IMR-90 (cell line): Measurements from ENCODE around the gene ZNF526. TPM values are rescaled to one million over a fixed set of nuclear protein-coding genes. Genes with fewer than 3 reads are reported as not detected.

Experiments used
- ATAC-seq: fragments of 200-7000 bp; cut with Tn5 transposase; 2 replicates; pipeline ENCODE4 v1.9.1; 2020; ENCODE audit warnings: low read depth, mild to moderate bottlenecking, moderate library complexity
- BruUV-seq: library from RNA; stranded (reverse); fragments of 400-500 nt; replicated peaks from 2 replicates; lab custom pipeline; 2021; lab: Mats Ljungman, UMichigan
- CTCF ChIA-PET: fragments of 300-600 bp; formaldehyde crosslinking; extraction: SDS; loops from one replicate; lab custom pipeline; 2021; ENCODE audit warnings: antibody characterized with exemption; lab: Yijun Ruan, JAX
- POLR2A ChIA-PET: fragments of 300-600 bp; sonication (Branson Sonifier 250); formaldehyde crosslinking; loops from one replicate; lab custom pipeline; 2022; ENCODE audit warnings: antibody characterized with exemption; ENCODE audit not compliant: unreplicated experiment; lab: Charles Lee
- DNase-seq: peaks from one replicate; pipeline ENCODE4 v3.0.0; 2013
- H2AFZ ChIP-seq: replicated peaks from 2 replicates; pipeline ENCODE3; 2013; ENCODE audit warnings: low read length, mild to moderate bottlenecking; ENCODE audit not compliant: poor library complexity
- H2AK5ac ChIP-seq: 2 replicates; pipeline ENCODE4 v1.6.1; 2013; ENCODE audit warnings: low read depth, low read length, inconsistent platforms
- H2AK9ac ChIP-seq: replicated peaks from 2 replicates; pipeline ENCODE3; 2013; ENCODE audit warnings: mild to moderate bottlenecking, low read depth, low read length, moderate library complexity; ENCODE audit not compliant: poor library complexity
- H2BK120ac ChIP-seq: 2 replicates; pipeline ENCODE4 v1.6.1; 2013; ENCODE audit warnings: low read depth, low read length, inconsistent platforms
- H2BK15ac ChIP-seq: 3 replicates; pipeline ENCODE4 v1.6.1; 2013; ENCODE audit warnings: low read depth, low read length, inconsistent platforms
- H2BK20ac ChIP-seq: 2 replicates; pipeline ENCODE4 v1.6.1; 2013; ENCODE audit warnings: low read depth, mild to moderate bottlenecking, inconsistent platforms, low read length, moderate library complexity
- H2BK5ac ChIP-seq: 2 replicates; pipeline ENCODE4 v1.6.1; 2013; ENCODE audit warnings: mild to moderate bottlenecking, low read depth, low read length, inconsistent platforms; ENCODE audit not compliant: poor library complexity, severe bottlenecking
- H3K14ac ChIP-seq: replicated peaks from 2 replicates; pipeline ENCODE4 v1.6.1; 2013; ENCODE audit warnings: low read depth, low read length, inconsistent platforms
- H3K18ac ChIP-seq: 2 replicates; pipeline ENCODE4 v1.6.1; 2013; ENCODE audit warnings: low read depth, low read length, control low read depth
- H3K23ac ChIP-seq: 2 replicates; pipeline ENCODE4 v1.6.1; 2013; ENCODE audit warnings: low read depth, low read length, inconsistent platforms
- H3K27ac ChIP-seq: 2 replicates; pipeline ENCODE4 v1.5.1; 2013; ENCODE audit warnings: mild to moderate bottlenecking, control low read depth, low read length; ENCODE audit not compliant: insufficient read depth
- H3K27me3 ChIP-seq: 2 replicates; pipeline ENCODE4 v1.6.1; 2013; ENCODE audit warnings: low read length; ENCODE audit not compliant: control insufficient read depth, insufficient read depth
- H3K36me3 ChIP-seq: 2 replicates; pipeline ENCODE4 v1.6.1; 2013; ENCODE audit warnings: low read length, mixed read lengths; ENCODE audit not compliant: control insufficient read depth, insufficient read depth
- H3K4ac ChIP-seq: 2 replicates; pipeline ENCODE4 v1.6.1; 2013; ENCODE audit warnings: low read depth, low read length, inconsistent platforms
- H3K4me1 ChIP-seq: 2 replicates; pipeline ENCODE4 v1.6.1; 2013; ENCODE audit warnings: low read length, mixed read lengths; ENCODE audit not compliant: control insufficient read depth, insufficient read depth
- H3K4me2 ChIP-seq: 2 replicates; pipeline ENCODE4 v1.6.1; 2013; ENCODE audit warnings: low read depth, mild to moderate bottlenecking, control low read depth, low read length, moderate library complexity
- H3K4me3 ChIP-seq: 2 replicates; pipeline ENCODE4 v1.5.1; 2013; ENCODE audit warnings: low read depth, mild to moderate bottlenecking, control low read depth, low read length, moderate library complexity; ENCODE audit not compliant: insufficient read depth
- H3K56ac ChIP-seq: 2 replicates; pipeline ENCODE4 v1.6.1; 2013; ENCODE audit warnings: low read length, inconsistent platforms; ENCODE audit not compliant: insufficient read depth; ENCODE audit errors: extremely low read depth
- H3K79me1 ChIP-seq, 2 experiments: 2 replicates each; pipeline ENCODE4 v1.6.1; 2013; ENCODE audit warnings: low read length in 2 of 2, inconsistent platforms in 1 of 2, low read depth in 1 of 2
- H3K9ac ChIP-seq: 2 replicates; pipeline ENCODE4 v1.6.1; 2013; ENCODE audit warnings: low read depth, low read length, control low read depth
- H3K9me1 ChIP-seq: 2 replicates; pipeline ENCODE4 v1.6.1; 2013; ENCODE audit warnings: low read length, inconsistent platforms; ENCODE audit not compliant: insufficient read depth
- H3K9me3 ChIP-seq: 2 replicates; pipeline ENCODE4 v1.6.1; 2013; ENCODE audit warnings: low read length; ENCODE audit not compliant: control insufficient read depth, insufficient read depth
- H4K20me1 ChIP-seq: 2 replicates; pipeline ENCODE4 v1.6.1; 2013; ENCODE audit warnings: low read length, inconsistent platforms; ENCODE audit not compliant: insufficient read depth
- H4K5ac ChIP-seq: 2 replicates; pipeline ENCODE4 v1.6.1; 2013; ENCODE audit warnings: mild to moderate bottlenecking, low read depth, low read length, control low read depth
- H4K8ac ChIP-seq, 2 experiments: 2 replicates each; pipeline ENCODE4 v1.6.1; 2013; ENCODE audit warnings: low read depth in 2 of 2, low read length in 2 of 2, control low read depth in 1 of 2, inconsistent platforms in 1 of 2
- H4K91ac ChIP-seq: 2 replicates; pipeline ENCODE4 v1.6.1; 2013; ENCODE audit warnings: low read depth, low read length, inconsistent platforms; ENCODE audit not compliant: insufficient read depth
- CEBPB ChIP-seq: IDR thresholded peaks from 2 replicates; pipeline ENCODE4 v1.6.1; 2012; ENCODE audit warnings: low read depth, low read length, improper control_type of control experiment
- ELK1 ChIP-seq: fragments of 150-350 bp; IDR thresholded peaks from 2 replicates; pipeline ENCODE4 v1.6.1; 2016; ENCODE audit warnings: low read depth, mild to moderate bottlenecking, low read length, moderate library complexity, borderline replicate concordance
- MAFK ChIP-seq: IDR thresholded peaks from 2 replicates; pipeline ENCODE4 v1.6.1; 2012; ENCODE audit warnings: low read depth, low read length, improper control_type of control experiment
- MAZ ChIP-seq: IDR thresholded peaks from 2 replicates; pipeline ENCODE4 v1.6.1; 2012; ENCODE audit warnings: low read depth, mild to moderate bottlenecking, low read length, improper control_type of control experiment, moderate library complexity, borderline replicate concordance
- MXI1 ChIP-seq: IDR thresholded peaks from 2 replicates; pipeline ENCODE4 v1.6.1; 2012; ENCODE audit warnings: low read depth, mild to moderate bottlenecking, low read length, moderate library complexity, borderline replicate concordance
- NFE2L2 ChIP-seq: fragments of 150-350 bp; IDR thresholded peaks from 2 replicates; pipeline ENCODE4 v1.6.1; 2016; ENCODE audit warnings: low read depth, mild to moderate bottlenecking, low read length
- POLR2A ChIP-seq: IDR thresholded peaks from 2 replicates; pipeline ENCODE4 v1.6.1; 2012; ENCODE audit warnings: mild to moderate bottlenecking, low read depth, low read length
- RAD21 ChIP-seq: IDR thresholded peaks from 2 replicates; pipeline ENCODE4 v1.6.1; 2012; ENCODE audit warnings: low read length, improper control_type of control experiment
- RCOR1 ChIP-seq: IDR thresholded peaks from 2 replicates; pipeline ENCODE4 v1.6.1; 2012; ENCODE audit warnings: mild to moderate bottlenecking, low read length, improper control_type of control experiment; ENCODE audit not compliant: insufficient replicate concordance
- WGBS, 2 experiments: methylation state at CpG; one replicate each; pipeline versions ENCODE4 v1.1.5 to v1.1.7; 2013; ENCODE audit warnings: missing lambda C conversion rate in 2 of 2; ENCODE audit not compliant: insufficient read length in 1 of 2; ENCODE audit errors: extremely low coverage in 2 of 2; 5-methylcytosine and 5-hydroxymethylcytosine counted together
- dilution Hi-C: fragments of 300-500 bp; cut with HindIII; formaldehyde crosslinking; loops from one replicate; pipeline ENCODE4 v1.14.3; 2018; ENCODE audit warnings: low sequenced_read_pairs; ENCODE audit not compliant: unreplicated experiment
- in situ Hi-C: fragments of 300-500 bp; cut with MboI; formaldehyde crosslinking; loops from 3 replicates; pipeline ENCODE4 v1.14.3; 2019; ENCODE audit warnings: low sequenced_read_pairs, inconsistent platforms, mixed read lengths
- intact Hi-C: fragments of 100-400 bp; cut with micrococcal nuclease; formaldehyde crosslinking; loops from 2 replicates; pipeline ENCODE4 v1.10.0; 2022
- polyA plus RNA-seq, 3 experiments: library from polyadenylated mRNA; depleted of rRNA; stranded (reverse); fragments of >200 nt; gene quantifications; 2 replicates each; pipeline ENCODE4 v1.2.3, GENCODE V29; 2012; ENCODE audit warnings: low replicate concordance in 1 of 3
- total RNA-seq: library from RNA; depleted of rRNA; stranded (reverse); fragments of >200 nt; gene quantifications from 2 replicates; pipeline ENCODE4 v1.2.3, GENCODE V29; 2012
- TF ChIP-seq, protein P1 (sequence below): conservative IDR thresholded peaks from 2 replicates; pipeline ENCODE4 v1.5.1; 2012; ENCODE audit warnings: mild to moderate bottlenecking, low read depth, low read length, improper control_type of control experiment

The ZNF526 gene
- total and polyA plus RNA-seq, 2 of the 4 experiments (the other 2 are of a cell fraction): 7.3 to 13.6 TPM

DNA sequence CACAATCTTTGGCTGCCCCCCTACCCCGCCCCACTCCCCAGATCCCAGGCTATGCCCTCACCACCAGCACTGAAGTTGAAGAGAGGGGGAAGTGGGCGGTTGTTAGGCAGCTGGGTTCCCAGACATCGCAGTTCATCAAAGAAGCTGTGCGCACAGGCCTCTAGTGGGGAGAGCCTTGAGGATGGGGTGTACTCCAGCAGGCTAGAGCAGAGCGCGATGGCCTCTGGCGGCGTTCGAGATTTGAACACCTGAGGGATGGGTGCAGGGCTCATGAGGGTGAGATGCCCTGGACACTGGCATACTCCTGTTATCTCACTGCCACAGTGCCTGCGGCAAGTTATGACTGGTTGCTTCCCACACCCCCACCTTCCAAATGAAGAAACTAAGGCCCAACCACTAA lies 12.3 kb downstream of the ZNF526 start:
- dilution Hi-C loops: no loop called here
- Histone ChIP-seq H3K4me2 (no peak overlapping the region), H2AK9ac (no peak overlapping the region), H2BK120ac (no peak overlapping the region), H3K23ac (no peak overlapping the region), H3K79me1 (peaks cover 32 to 81% of the 10 kb centered on the region in 2 experiments), H4K91ac (no peak overlapping the region), H3K4ac (no peak overlapping the region), H3K9me3 (no peaks in the 10 kb centered on the region), H3K27me3 (no peaks in the 10 kb centered on the region), H3K4me1 (no peaks in the 10 kb centered on the region), H3K4me3 (no peak overlapping the region), H4K20me1 (peaks cover 80% of the 10 kb centered on the region), H3K36me3 (peaks cover 76% of the 10 kb centered on the region), H3K9ac (no peak overlapping the region), H2AK5ac (no peak overlapping the region), H4K5ac (no peak overlapping the region), H3K56ac (no peak overlapping the region), H4K8ac (no peak overlapping the region), H3K27ac (no peak overlapping the region), H3K14ac (no peak overlapping the region), H3K18ac (no peak overlapping the region), H3K9me1 (peaks cover 6% of the 10 kb centered on the region; the same call in 1 of the 2 replicates), H2AFZ (no peak overlapping the region), H2BK20ac (no peak overlapping the region), H2BK5ac (no peak overlapping the region), H2BK15ac (no peak overlapping the region)
- WGBS, 2 experiments: 100% methylated on average over 1 of the region's 10 CpGs; no CpG with 5 or more reads in 1 of the 2 experiments
- POLR2A ChIA-PET: no interaction called here
- CTCF ChIA-PET: no interaction called here
- intact Hi-C loops: no loop called here
- TF ChIP-seq MAFK: no peak
- TF ChIP-seq ELK1: no peak
- TF ChIP-seq NFE2L2: no peak
- no peak for TF ChIP-seq MXI1
- no peak for TF ChIP-seq RCOR1
- TF ChIP-seq, protein P1, sequence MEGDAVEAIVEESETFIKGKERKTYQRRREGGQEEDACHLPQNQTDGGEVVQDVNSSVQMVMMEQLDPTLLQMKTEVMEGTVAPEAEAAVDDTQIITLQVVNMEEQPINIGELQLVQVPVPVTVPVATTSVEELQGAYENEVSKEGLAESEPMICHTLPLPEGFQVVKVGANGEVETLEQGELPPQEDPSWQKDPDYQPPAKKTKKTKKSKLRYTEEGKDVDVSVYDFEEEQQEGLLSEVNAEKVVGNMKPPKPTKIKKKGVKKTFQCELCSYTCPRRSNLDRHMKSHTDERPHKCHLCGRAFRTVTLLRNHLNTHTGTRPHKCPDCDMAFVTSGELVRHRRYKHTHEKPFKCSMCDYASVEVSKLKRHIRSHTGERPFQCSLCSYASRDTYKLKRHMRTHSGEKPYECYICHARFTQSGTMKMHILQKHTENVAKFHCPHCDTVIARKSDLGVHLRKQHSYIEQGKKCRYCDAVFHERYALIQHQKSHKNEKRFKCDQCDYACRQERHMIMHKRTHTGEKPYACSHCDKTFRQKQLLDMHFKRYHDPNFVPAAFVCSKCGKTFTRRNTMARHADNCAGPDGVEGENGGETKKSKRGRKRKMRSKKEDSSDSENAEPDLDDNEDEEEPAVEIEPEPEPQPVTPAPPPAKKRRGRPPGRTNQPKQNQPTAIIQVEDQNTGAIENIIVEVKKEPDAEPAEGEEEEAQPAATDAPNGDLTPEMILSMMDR: no peak
- TF ChIP-seq CEBPB: no peak
- no peak for TF ChIP-seq POLR2A
- no peak for TF ChIP-seq MAZ
- no peak for TF ChIP-seq RAD21
- DNase-seq (no peak), ATAC-seq (no peak)
- in situ Hi-C loops: no loop called here
- no TSS peak for BruUV-seq
